Measurements from ENCODE around the gene SFPQ. TPM values are rescaled to one million over a fixed set of nuclear protein-coding genes. Genes with fewer than 3 reads are reported as not detected.
A peak's percentile ranks its signal among the peaks of the same experiment; 100 is the strongest.
"Not testable (repeated sequence)": the region's sequence is repeated elsewhere in the genome, so short reads cannot be mapped to it uniquely, and the experiment has no call there.

The SFPQ gene
- total and polyA plus RNA-seq, 2 of the 8 experiments (the other 6 are each of a cell fraction or from before 2014, with no cell fraction given) = 118 to 469 TPM

DNA sequence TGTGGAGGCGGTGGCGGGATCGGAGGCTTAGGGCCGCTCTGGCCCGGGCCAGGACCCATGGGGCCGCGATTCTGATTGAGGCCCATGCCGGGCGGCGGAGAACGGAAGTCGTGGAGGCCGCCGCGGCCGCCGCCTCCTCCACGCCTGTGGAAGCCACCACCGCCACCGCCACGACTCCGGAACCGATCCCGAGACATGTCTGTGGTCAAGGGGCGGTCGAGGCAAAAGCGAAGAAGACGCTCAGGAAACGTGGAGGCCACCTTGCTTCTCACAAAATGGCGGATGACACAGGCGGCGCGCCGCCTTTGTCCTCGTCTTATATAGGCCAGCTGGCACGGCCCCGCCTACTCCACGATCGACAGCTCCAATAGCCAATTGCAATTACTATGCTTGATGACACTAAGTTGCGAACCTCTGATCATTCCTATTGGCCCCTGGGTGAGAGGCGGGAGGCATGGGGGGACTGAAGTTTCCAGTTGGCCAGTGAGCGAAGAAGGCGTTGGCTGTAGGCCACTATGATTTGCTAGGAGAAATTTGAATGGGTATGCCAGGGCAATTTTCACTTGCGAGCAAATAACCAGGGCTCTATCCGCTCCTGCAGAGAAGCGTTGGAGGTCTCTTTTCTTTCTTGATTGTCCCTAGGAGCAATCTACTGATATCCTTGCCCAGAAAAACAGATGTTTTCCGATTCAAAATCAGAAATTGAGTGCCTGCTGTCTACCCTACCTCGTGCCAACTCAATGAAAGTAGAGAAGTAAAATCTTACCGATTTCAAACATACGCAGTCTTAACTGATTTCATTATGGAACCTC, at the start of gene SFPQ (continued):
- peak; percentile 31 for TF ChIP-seq KDM4A (IDR thresholded peaks at IDR 0.05; ENCODE audit: low read depth, low read length, severe bottlenecking)

DNA sequence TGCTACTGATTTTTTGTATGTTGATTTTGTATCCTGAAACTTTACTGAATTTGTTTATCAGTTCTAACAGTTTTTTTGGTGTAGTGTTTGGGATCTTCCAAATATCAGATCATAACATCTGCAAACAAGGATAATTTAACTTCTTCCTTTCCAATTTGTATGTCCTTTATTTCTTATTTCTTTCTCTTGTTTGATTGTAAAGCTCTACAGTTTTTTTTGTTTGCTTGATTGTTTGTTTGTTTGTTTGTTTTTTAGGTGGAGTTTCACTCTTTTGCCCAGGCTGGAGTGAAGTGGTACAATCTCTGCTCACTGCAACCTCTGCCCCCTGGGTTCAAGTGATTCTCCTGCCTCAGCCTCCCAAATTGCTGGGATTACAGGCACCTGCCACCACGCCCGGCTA, 43.8 kb upstream of the SFPQ start:
- H3K79me2 ChIP-seq (ENCODE audit: control insufficient read depth in 1 of 2, insufficient read depth in 2 of 2, low read length in 2 of 2); H3K9ac ChIP-seq (replicated peaks in 1 of 4; ENCODE audit: extremely low read depth in 1 of 4, low read depth in 3 of 4, low read length in 3 of 4); H3K9me3 ChIP-seq (ENCODE audit: insufficient read depth in 2 of 2, low read depth in 1 of 2, low read length in 1 of 2); DNase-seq (ENCODE audit: low read depth in 1 of 2, low spot score in 2 of 2); H3K4me1 ChIP-seq (replicated peaks in 1 of 4; ENCODE audit: control insufficient read depth in 3 of 4, insufficient read depth in 4 of 4, low read length in 3 of 4); H3K4ac ChIP-seq (replicated peaks; ENCODE audit: insufficient read length, low read depth, low read length); H2AFZ ChIP-seq (ENCODE audit: low read length); H3K36me3 ChIP-seq (ENCODE audit: control insufficient read depth in 2 of 4, insufficient read depth in 4 of 4, low read length in 3 of 4); H4K8ac ChIP-seq (ENCODE audit: extremely low read depth, insufficient read depth, low read length); H3K27me3 ChIP-seq (replicated peaks in 1 of 4; ENCODE audit: control insufficient read depth in 3 of 4, extremely low read depth in 1 of 4, insufficient read depth in 3 of 4, low read length in 3 of 4); H3K18ac ChIP-seq (ENCODE audit: extremely low read depth, low read length); H4K91ac ChIP-seq (replicated peaks; ENCODE audit: insufficient read length, low read length); H3K23ac ChIP-seq (ENCODE audit: insufficient read length); H2AK5ac ChIP-seq (ENCODE audit: low read depth, low read length); H4K5ac ChIP-seq (ENCODE audit: insufficient read length, low read depth, low read length); H3K23me2 ChIP-seq (ENCODE audit: low read depth, low read length); H2BK5ac ChIP-seq (ENCODE audit: low read depth, low read length); H2BK12ac ChIP-seq (ENCODE audit: low read depth, low read length); H4K20me1 ChIP-seq (replicated peaks in 1 of 2; ENCODE audit: control insufficient read depth in 1 of 2, insufficient read depth in 2 of 2, low read length in 2 of 2); H2BK15ac ChIP-seq (ENCODE audit: low read length); FAIRE-seq; H3K79me1 ChIP-seq (ENCODE audit: low read depth, low read length); H3K56ac ChIP-seq (replicated peaks; ENCODE audit: insufficient read length, low read depth, low read length); H2BK120ac ChIP-seq (replicated peaks; ENCODE audit: low read depth, low read length); H3K14ac ChIP-seq (ENCODE audit: insufficient read length); H3K4me2 ChIP-seq (ENCODE audit: insufficient read depth in 1 of 2, low read depth in 2 of 2, low read length in 2 of 2); H3K27ac ChIP-seq (ENCODE audit: low read depth, low read length); POLR2A ChIA-PET (ENCODE audit: partially characterized antibody); H3K4me3 ChIP-seq (ENCODE audit: extremely low read depth in 1 of 4, insufficient read depth in 2 of 4, low read depth in 3 of 4, low read length in 4 of 4); H2BK20ac ChIP-seq (ENCODE audit: low read length): not testable (repeated sequence)
- CTCF ChIA-PET (ENCODE audit: partially characterized antibody) = interaction anchor here (0.7 kb wide), 1 partner anchor 222 kb away, joined by 3 read pairs; no protein-coding TSS in a partner anchor
- 93% methylated on average over 2 of the region's 2 CpGs; no CpG with 5 or more reads in 1 of the 2 experiments for WGBS, 2 experiments (ENCODE audit: extremely low coverage in 1 of 2, insufficient coverage in 1 of 2, insufficient read length in 1 of 2, insufficient replicate concordance in 2 of 2, low coverage in 1 of 2, low lambda C conversion rate in 2 of 2, missing lambda C conversion rate in 1 of 2)
